Naive thymus-derived CD8-positive, alpha-beta T cell (primary cell): Measurements from ENCODE around the gene AP5B1. TPM values are rescaled to one million over a fixed set of nuclear protein-coding genes. Genes with fewer than 3 reads are reported as not detected.
A peak's percentile ranks its signal among the peaks of the same experiment; 100 is the strongest.

Experiments used
- ATAC-seq, 2 donors: fragments of 150-1000 bp; cut with Tn5 transposase in 1 of 2; sonication (Bioruptor Pico), chemical (Tn5 transposase) in 1 of 2; 1 replicate in 1 of 2; 2 replicates in 1 of 2; pipeline ENCODE4 v1.10.0; 2021; ENCODE audit warnings: mild to moderate bottlenecking in 2 of 2, moderate library complexity in 2 of 2
- POLR2A ChIA-PET: fragments of 350-600 bp; sonication (Branson Sonifier 250); formaldehyde crosslinking; loops from one replicate; lab custom pipeline; 2021; ENCODE audit warnings: antibody characterized with exemption; lab: Charles Lee
- DNase-seq, 10 donors: peaks; one replicate each; pipeline versions ENCODE4 v3.0.0 to v3.0.0-alpha.2; 2020 to 2022
- H3K27ac Mint-ChIP-seq, 10 donors: one replicate each; pipeline ENCODE4 v1.8.0; 2020 to 2022; ENCODE audit warnings: mild to moderate bottlenecking in 10 of 10, mixed read lengths in 10 of 10, moderate library complexity in 4 of 10, inconsistent platforms in 1 of 10
- H3K27me3 Mint-ChIP-seq, 5 donors: one replicate each; pipeline ENCODE4 v1.8.0; 2021 to 2022; ENCODE audit warnings: mixed read lengths in 5 of 5
- H3K36me3 Mint-ChIP-seq, 3 donors: one replicate each; pipeline ENCODE4 v1.8.0; 2020 to 2022; ENCODE audit warnings: mixed read lengths in 3 of 3, mild to moderate bottlenecking in 2 of 3, inconsistent platforms in 1 of 3
- H3K4me1 Mint-ChIP-seq, 4 donors: one replicate each; pipeline ENCODE4 v1.8.0; 2021 to 2022; ENCODE audit warnings: mixed read lengths in 4 of 4
- H3K4me3 Mint-ChIP-seq, 10 donors: one replicate each; pipeline ENCODE4 v1.8.0; 2020 to 2022; ENCODE audit warnings: mild to moderate bottlenecking in 10 of 10, mixed read lengths in 10 of 10, moderate library complexity in 6 of 10, inconsistent platforms in 1 of 10
- H3K9me3 Mint-ChIP-seq, 9 donors: one replicate each; pipeline ENCODE4 v1.8.0; 2020 to 2022; ENCODE audit warnings: mixed read lengths in 9 of 9, mild to moderate bottlenecking in 3 of 9, inconsistent platforms in 1 of 9, moderate library complexity in 1 of 9
- polyA plus RNA-seq, 3 donors: library from polyadenylated mRNA; unstranded; fragments of 300-500 nt; fragmentation: Illumina TruSeq; gene quantifications; one replicate each; pipeline ENCODE4 v1.2.3, GENCODE V29; 2021
- total RNA-seq, 8 experiments: library from RNA in 2 of 8; stranded (reverse) in 2 of 8; gene quantifications; one replicate each; pipeline ENCODE4 v1.2.3 and lab custom pipeline; 2021 to 2026

Gene AP5B1
- total and polyA plus RNA-seq, 5 experiments from 2014 or later = 8.6 to 25.8 (median 15.2) TPM

GRCh38 chr11:65811764-65812475 is 31.1 kb upstream of the AP5B1 start:
- Mint-ChIP-seq H3K4me3 (no peak overlapping the region), H3K27me3 (peaks cover 0 to 2% (median 0%) of the 10 kb centered on the region in 5 donors), H3K4me1 (peaks cover 3 to 13% (median 5%) of the 10 kb centered on the region in 4 donors), H3K36me3 (peaks cover 0 to 4% (median 0%) of the 10 kb centered on the region in 3 donors), H3K9me3 (no peaks in the 10 kb centered on the region), H3K27ac (no peak overlapping the region)
- DNase-seq = no peak
- POLR2A ChIA-PET = interaction anchor here (0.7 kb wide), 2 partner anchors 15 to 900 kb away, joined by 3 to 4 read pairs; no protein-coding TSS in a partner anchor
- ATAC-seq = no peak

DNA sequence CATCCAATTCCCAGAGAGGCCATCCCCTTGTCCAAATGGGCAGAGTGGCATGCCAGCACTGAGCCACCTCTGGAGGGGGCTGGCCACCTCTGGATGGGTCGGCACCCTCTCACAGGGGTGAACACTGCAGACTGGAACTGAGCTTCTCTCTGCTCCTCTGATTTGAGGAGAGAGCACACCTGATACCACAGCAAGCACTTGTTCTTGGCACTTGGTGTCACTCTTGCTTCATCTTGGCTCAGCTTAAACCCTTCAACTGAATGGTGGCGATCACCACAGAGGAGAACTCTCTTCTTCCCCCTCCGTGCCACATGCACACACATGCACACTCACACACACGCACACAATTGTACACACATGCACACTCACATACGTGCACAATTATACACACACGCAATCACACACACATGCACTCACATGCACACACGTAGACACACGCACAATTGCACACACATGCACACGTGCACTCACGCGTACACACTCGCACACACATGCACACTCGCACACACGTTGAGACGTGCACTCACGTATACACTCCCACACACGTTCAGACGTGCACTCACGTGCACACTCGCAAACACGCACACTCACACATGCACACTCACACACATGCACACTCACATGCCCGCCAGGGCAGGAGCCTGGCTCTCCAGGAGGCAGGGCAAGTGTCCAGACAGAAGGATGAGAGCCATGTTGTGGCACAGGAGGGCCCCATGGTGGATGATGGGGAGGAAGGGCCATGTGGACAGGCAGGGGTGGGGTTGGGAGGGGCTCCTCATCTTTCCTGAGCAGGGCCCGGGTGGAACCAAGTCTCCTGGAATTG is 29.5 kb upstream of the AP5B1 start:
- peaks cover 0 to 2% (median 0%) of the 10 kb centered on the region in 5 donors for H3K27me3 Mint-ChIP-seq
- H3K36me3 Mint-ChIP-seq = no peaks in the 10 kb centered on the region
- no peak overlapping the region for H3K4me3 Mint-ChIP-seq
- POLR2A ChIA-PET = no interaction called here
- ATAC-seq (peak; percentile 91 to 95), DNase-seq (peak in 3 of 10 donors; percentile 14 to 38 (median 24))
- no peaks in the 10 kb centered on the region for H3K9me3 Mint-ChIP-seq
- H3K4me1 Mint-ChIP-seq = peaks cover 0 to 7% (median under 1%) of the 10 kb centered on the region in 4 donors
- peak overlapping the region in 1 of 10 donors; percentile 33 for H3K27ac Mint-ChIP-seq

DNA sequence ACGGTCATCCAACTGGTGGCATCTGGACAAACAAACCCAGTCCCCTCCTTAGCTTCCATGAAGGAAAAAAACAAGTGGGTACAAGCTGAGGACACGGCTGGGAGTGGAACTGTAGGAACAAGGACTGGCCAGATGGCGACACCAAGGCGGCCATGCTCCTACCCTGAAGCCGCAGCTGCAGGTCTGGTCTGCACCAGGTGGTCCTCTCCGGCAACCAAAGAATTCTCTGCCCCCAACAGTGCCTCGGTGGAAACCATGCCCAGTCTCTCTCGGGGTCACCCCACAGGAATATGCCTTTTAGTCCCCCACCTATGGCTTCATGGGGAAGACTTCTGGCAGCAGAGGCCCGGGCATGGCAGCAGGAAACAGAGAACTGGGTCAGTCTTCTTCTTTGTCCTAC is 28.7 kb upstream of the AP5B1 start:
- Mint-ChIP-seq H3K27ac (no peak overlapping the region), H3K27me3 (peaks cover 0 to 2% (median 2%) of the 10 kb centered on the region in 5 donors), H3K4me3 (no peak overlapping the region), H3K9me3 (no peaks in the 10 kb centered on the region), H3K36me3 (no peaks in the 10 kb centered on the region), H3K4me1 (peaks cover 0 to 7% (median under 1%) of the 10 kb centered on the region in 4 donors)
- ATAC-seq (no peak), DNase-seq (no peak)
- POLR2A ChIA-PET = no interaction called here

- H3K4me3 Mint-ChIP-seq = no peak overlapping the region
- no peaks in the 10 kb centered on the region for H3K36me3 Mint-ChIP-seq
- ATAC-seq (no peak), DNase-seq (no peak)
- POLR2A ChIA-PET = no interaction called here
- no peak overlapping the region for H3K27ac Mint-ChIP-seq
- peaks cover 0 to 8% (median 3%) of the 10 kb centered on the region in 5 donors for H3K27me3 Mint-ChIP-seq
- H3K4me1 Mint-ChIP-seq = peaks cover 0 to 7% (median under 1%) of the 10 kb centered on the region in 4 donors
- H3K9me3 Mint-ChIP-seq = no peaks in the 10 kb centered on the region
These were observed 28.1 kb upstream of the AP5B1 start for GRCh38 chr11:65808744-65809341.

GRCh38 chr11:65806979-65807378 is 26.2 kb upstream of the AP5B1 start:
- peaks cover 7 to 21% (median 10%) of the 10 kb centered on the region in 5 donors for H3K27me3 Mint-ChIP-seq
- no peaks in the 10 kb centered on the region for H3K9me3 Mint-ChIP-seq
- H3K27ac Mint-ChIP-seq = no peak overlapping the region
- H3K4me3 Mint-ChIP-seq = no peak overlapping the region
- DNase-seq (no peak), ATAC-seq (no peak)
- no peaks in the 10 kb centered on the region for H3K36me3 Mint-ChIP-seq
- POLR2A ChIA-PET = interaction anchor here (0.7 kb wide), 3 partner anchors 19 to 130 kb away, joined by 4 to 5 read pairs (median 5); no protein-coding TSS in a partner anchor
- H3K4me1 Mint-ChIP-seq = peaks cover 0 to 7% (median 0%) of the 10 kb centered on the region in 4 donors

- no peak for ATAC-seq
- Mint-ChIP-seq H3K4me3 (no peak overlapping the region), H3K9me3 (no peaks in the 10 kb centered on the region), H3K36me3 (no peaks in the 10 kb centered on the region), H3K4me1 (no peaks in the 10 kb centered on the region), H3K27me3 (peaks cover 7 to 30% (median 19%) of the 10 kb centered on the region in 5 donors), H3K27ac (no peak overlapping the region)
- POLR2A ChIA-PET = no interaction called here
- DNase-seq = no peak
These were observed 23.2 kb upstream of the AP5B1 start for GRCh38 chr11:65803797-65804492.

- Mint-ChIP-seq H3K27ac (peak overlapping the region in 4 of 10 donors; percentile 11 to 47 (median 30)), H3K27me3 (peaks cover 8 to 36% (median 25%) of the 10 kb centered on the region in 5 donors), H3K9me3 (no peaks in the 10 kb centered on the region), H3K4me3 (no peak overlapping the region), H3K36me3 (no peaks in the 10 kb centered on the region), H3K4me1 (no peaks in the 10 kb centered on the region)
- no peak for ATAC-seq
- POLR2A ChIA-PET = interaction anchor here (0.7 kb wide), 1 partner anchor 179 kb away, joined by 3 read pairs; no protein-coding TSS in a partner anchor
- DNase-seq = no peak
These were observed 22.1 kb upstream of the AP5B1 start for GRCh38 chr11:65802841-65803240.

GRCh38 chr11:65801153-65801987 is 20.6 kb upstream of the AP5B1 start:
- H3K9me3 Mint-ChIP-seq = no peaks in the 10 kb centered on the region
- peaks cover 11 to 51% (median 31%) of the 10 kb centered on the region in 5 donors for H3K27me3 Mint-ChIP-seq
- POLR2A ChIA-PET = no interaction called here
- ATAC-seq (no peak), DNase-seq (no peak)
- H3K36me3 Mint-ChIP-seq = no peaks in the 10 kb centered on the region
- H3K27ac Mint-ChIP-seq = peak overlapping the region in 1 of 10 donors; percentile 3
- no peaks in the 10 kb centered on the region for H3K4me1 Mint-ChIP-seq
- H3K4me3 Mint-ChIP-seq = no peak overlapping the region

- H3K4me3 Mint-ChIP-seq = no peak overlapping the region
- DNase-seq (no peak), ATAC-seq (no peak)
- POLR2A ChIA-PET = interaction anchor here (0.7 kb wide), 1 partner anchor 174 kb away, joined by 4 read pairs; no protein-coding TSS in a partner anchor
- no peaks in the 10 kb centered on the region for H3K9me3 Mint-ChIP-seq
- no peaks in the 10 kb centered on the region for H3K36me3 Mint-ChIP-seq
- H3K27me3 Mint-ChIP-seq = peaks cover 11 to 54% (median 32%) of the 10 kb centered on the region in 5 donors
- peak overlapping the region in 2 of 10 donors; percentile 10 to 57 for H3K27ac Mint-ChIP-seq
- no peaks in the 10 kb centered on the region for H3K4me1 Mint-ChIP-seq
These were observed 18.1 kb upstream of the AP5B1 start for GRCh38 chr11:65798882-65799281.

DNA sequence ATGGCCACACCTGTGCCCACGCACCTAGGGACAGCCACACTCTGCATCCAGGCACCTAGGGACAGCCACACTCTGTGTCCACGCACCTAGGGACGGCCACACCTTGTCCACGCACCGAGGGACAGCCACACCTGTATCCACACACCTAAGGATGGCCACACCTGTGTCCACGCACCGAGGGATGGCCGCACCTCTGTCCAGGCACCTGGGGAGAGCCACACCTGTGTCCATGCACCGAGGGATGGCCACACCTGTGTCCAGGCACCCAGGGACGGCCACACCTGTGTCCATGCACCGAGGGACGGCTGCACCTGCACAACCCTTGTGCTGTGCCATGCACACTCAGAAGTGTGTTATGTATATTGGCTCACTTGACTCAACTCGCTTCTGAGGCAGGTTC is 16.9 kb upstream of the AP5B1 start:
- no peaks in the 10 kb centered on the region for H3K4me1 Mint-ChIP-seq
- H3K4me3 Mint-ChIP-seq = no peak overlapping the region
- ATAC-seq = no peak
- POLR2A ChIA-PET = interaction anchor here (0.6 kb wide), 1 partner anchor 359 kb away, joined by 3 read pairs; no protein-coding TSS in a partner anchor
- no peaks in the 10 kb centered on the region for H3K36me3 Mint-ChIP-seq
- no peak overlapping the region for H3K27ac Mint-ChIP-seq
- no peak for DNase-seq
- no peaks in the 10 kb centered on the region for H3K9me3 Mint-ChIP-seq
- H3K27me3 Mint-ChIP-seq = peaks cover 5 to 43% (median 25%) of the 10 kb centered on the region in 5 donors
